ENCODE measurements around the gene KDELR3.

KDELR3 gene

DNA sequence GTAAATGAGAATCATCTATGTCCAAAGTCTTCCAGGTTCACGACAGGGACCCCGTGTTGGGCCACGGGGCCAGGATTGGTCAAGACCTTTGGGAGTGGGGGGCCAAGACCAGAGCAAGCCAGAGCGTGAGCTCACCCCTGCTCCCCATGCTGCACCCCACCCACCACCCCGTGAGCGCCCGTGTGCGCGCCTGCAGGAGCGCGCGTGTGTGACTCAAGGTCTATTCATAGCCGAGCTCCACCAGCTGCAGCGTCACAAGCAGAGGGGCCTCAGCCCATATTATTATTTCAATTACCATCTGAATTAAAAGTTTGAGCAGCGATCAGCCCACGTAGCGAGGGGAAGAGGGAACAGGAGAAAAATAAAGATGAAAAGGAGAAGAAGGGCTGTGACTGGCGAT is 18.1 kb upstream of the KDELR3 start:
- TF ChIP-seq, protein P1, sequence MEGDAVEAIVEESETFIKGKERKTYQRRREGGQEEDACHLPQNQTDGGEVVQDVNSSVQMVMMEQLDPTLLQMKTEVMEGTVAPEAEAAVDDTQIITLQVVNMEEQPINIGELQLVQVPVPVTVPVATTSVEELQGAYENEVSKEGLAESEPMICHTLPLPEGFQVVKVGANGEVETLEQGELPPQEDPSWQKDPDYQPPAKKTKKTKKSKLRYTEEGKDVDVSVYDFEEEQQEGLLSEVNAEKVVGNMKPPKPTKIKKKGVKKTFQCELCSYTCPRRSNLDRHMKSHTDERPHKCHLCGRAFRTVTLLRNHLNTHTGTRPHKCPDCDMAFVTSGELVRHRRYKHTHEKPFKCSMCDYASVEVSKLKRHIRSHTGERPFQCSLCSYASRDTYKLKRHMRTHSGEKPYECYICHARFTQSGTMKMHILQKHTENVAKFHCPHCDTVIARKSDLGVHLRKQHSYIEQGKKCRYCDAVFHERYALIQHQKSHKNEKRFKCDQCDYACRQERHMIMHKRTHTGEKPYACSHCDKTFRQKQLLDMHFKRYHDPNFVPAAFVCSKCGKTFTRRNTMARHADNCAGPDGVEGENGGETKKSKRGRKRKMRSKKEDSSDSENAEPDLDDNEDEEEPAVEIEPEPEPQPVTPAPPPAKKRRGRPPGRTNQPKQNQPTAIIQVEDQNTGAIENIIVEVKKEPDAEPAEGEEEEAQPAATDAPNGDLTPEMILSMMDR (IDR thresholded peaks at IDR 0.05; ENCODE audit: poor library complexity, severe bottlenecking), result no peak
- ATAC-seq (ENCODE audit: low read depth), result no peak
- Histone ChIP-seq H3K27ac (ENCODE audit: poor library complexity, severe bottlenecking) (no peak overlapping the region), H3K9me3 (ENCODE audit: severe bottlenecking) (no peaks in the 10 kb centered on the region), H3K36me3 (ENCODE audit: low read depth) (no peaks in the 10 kb centered on the region), H3K27me3 (ENCODE audit: insufficient read depth, poor library complexity, severe bottlenecking) (peaks cover 20% of the 10 kb centered on the region), H3K4me3 (ENCODE audit: severe bottlenecking) (no peak overlapping the region), H3K4me1 (ENCODE audit: insufficient read depth, poor library complexity, severe bottlenecking) (no peaks in the 10 kb centered on the region)
- no peak for DNase-seq (ENCODE audit: low spot score)

DNA sequence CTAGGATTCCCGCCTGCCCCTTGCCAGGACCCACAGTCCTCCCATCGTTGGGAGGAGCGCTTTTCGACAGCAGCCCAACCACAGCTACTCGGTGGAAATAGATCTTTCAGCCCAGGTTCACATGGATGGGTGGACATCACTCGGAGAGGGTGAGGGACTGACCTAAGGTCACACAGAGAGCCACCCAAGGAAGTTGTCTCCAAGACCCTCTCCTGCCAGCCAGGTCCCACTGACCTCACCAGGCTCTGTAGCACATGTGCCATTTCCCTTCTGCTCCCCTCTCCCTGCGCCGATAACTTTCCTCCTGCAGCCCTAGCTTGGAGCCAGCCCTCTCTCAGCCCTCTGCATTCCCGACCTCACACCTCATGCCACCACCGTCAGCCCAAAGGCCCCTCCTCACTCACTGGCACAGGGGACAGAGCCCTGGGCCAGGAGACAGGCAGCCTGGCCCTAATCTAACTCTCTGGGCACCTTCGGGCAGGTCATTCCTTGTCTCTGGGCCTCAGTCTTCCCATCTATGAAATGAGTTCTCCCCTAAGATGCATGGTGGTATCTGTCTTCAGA is 17.6 kb upstream of the KDELR3 start:
- DNase-seq (ENCODE audit: low spot score) (no peak), ATAC-seq (ENCODE audit: low read depth) (no peak)
- Histone ChIP-seq H3K36me3 (ENCODE audit: low read depth) (no peaks in the 10 kb centered on the region), H3K27me3 (ENCODE audit: insufficient read depth, poor library complexity, severe bottlenecking) (peaks cover 20% of the 10 kb centered on the region), H3K27ac (ENCODE audit: poor library complexity, severe bottlenecking) (no peak overlapping the region), H3K4me3 (ENCODE audit: severe bottlenecking) (no peak overlapping the region), H3K4me1 (ENCODE audit: insufficient read depth, poor library complexity, severe bottlenecking) (no peaks in the 10 kb centered on the region), H3K9me3 (ENCODE audit: severe bottlenecking) (no peaks in the 10 kb centered on the region)
- TF ChIP-seq, protein P1 (IDR thresholded peaks at IDR 0.05; ENCODE audit: poor library complexity, severe bottlenecking), result no peak

DNA sequence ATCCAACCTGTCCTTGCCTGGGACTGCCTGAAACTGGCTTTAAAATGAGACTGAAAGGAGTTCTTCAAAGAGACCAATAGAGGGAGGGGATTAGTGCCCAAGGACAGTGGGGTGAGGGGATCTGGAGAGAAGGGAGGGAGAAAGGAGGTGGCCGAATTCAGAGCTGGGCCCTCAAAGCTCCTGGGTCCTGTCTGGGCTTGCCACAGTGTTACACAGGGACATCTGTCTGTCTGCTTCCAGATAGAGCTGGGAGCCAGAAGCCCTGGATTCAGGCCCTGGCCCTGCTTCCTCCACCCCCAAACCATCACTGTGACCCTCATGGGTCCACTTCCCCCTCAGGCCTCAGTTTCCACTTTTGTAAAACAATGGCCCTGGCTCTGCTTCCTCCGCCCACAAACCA is 16.5 kb upstream of the KDELR3 start:
- no peak; the same call in 2 of the 3 replicates for ATAC-seq (ENCODE audit: low read depth)
- no peaks in the 10 kb centered on the region for H3K9me3 ChIP-seq (ENCODE audit: severe bottlenecking)
- no peak overlapping the region for H3K4me3 ChIP-seq (ENCODE audit: severe bottlenecking)
- peaks cover 27% of the 10 kb centered on the region for H3K27me3 ChIP-seq (ENCODE audit: insufficient read depth, poor library complexity, severe bottlenecking)
- TF ChIP-seq, protein P1 (IDR thresholded peaks at IDR 0.05; ENCODE audit: poor library complexity, severe bottlenecking), result no peak
- H3K27ac ChIP-seq (ENCODE audit: poor library complexity, severe bottlenecking), result no peak overlapping the region
- no peaks in the 10 kb centered on the region for H3K4me1 ChIP-seq (ENCODE audit: insufficient read depth, poor library complexity, severe bottlenecking)
- DNase-seq (ENCODE audit: low spot score), result no peak
- no peaks in the 10 kb centered on the region for H3K36me3 ChIP-seq (ENCODE audit: low read depth)

DNA sequence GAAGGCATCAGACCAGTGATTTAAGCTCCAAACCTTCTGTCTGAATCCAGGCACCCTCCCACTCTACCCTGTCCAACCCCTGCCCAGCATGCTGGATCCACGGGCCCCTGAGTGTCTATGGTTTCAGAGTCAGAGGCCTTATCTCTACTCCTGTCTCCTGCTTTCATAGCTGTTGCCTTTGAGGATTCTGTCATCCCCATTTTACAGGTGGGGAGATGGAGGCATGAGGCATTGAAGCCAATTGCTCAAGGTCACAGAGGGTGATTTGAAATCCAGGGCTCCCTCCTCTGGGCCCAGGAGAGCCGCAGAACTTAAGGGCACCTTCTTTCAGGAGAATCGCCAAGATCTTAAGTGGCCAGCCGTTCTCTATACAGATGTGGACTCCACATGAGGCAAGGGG is 16.0 kb upstream of the KDELR3 start:
- peaks cover 29% of the 10 kb centered on the region for H3K27me3 ChIP-seq (ENCODE audit: insufficient read depth, poor library complexity, severe bottlenecking)
- no peaks in the 10 kb centered on the region for H3K9me3 ChIP-seq (ENCODE audit: severe bottlenecking)
- ATAC-seq (ENCODE audit: low read depth) (no peak), DNase-seq (ENCODE audit: low spot score) (no peak)
- no peak overlapping the region for H3K27ac ChIP-seq (ENCODE audit: poor library complexity, severe bottlenecking)
- no peaks in the 10 kb centered on the region for H3K36me3 ChIP-seq (ENCODE audit: low read depth)
- TF ChIP-seq, protein P1 (IDR thresholded peaks at IDR 0.05; ENCODE audit: poor library complexity, severe bottlenecking), result no peak
- H3K4me1 ChIP-seq (ENCODE audit: insufficient read depth, poor library complexity, severe bottlenecking), result no peaks in the 10 kb centered on the region
- H3K4me3 ChIP-seq (ENCODE audit: severe bottlenecking), result no peak overlapping the region

DNA sequence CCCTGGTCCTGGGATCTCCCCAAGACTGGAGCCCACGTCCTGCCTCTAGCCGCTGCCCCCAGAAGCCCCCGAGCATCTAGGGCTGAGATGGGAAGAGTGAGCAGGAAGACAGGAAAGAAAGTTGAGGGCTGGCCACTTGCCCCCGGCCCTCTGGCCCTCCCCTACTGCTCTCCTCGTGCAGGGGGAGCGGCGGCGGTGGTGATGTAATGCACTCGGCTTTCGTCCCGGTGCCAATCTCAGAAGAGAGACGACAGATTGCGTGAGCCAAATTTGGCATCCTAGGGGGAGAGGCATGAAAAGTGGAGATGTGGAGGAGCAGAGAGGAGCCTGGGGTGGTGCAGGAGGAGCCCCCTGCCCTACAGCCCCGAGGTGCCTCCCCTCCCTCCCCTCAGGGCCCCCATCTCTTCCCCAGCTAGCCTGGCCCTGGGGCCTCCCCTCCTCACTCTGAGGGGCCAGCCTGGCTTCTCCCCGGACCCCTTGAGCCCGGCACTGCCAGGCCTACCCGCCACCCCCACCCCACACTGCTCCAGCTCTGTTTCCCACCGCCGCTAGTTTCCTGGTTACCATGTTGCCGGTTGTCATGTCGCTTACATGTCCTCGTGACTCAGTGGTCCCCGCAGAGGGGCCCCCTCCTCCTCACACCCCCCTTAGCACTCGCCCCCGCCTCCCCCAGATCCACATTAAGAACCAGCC is 15.4 kb upstream of the KDELR3 start:
- ATAC-seq (ENCODE audit: low read depth) (no peak), DNase-seq (ENCODE audit: low spot score) (no peak)
- Histone ChIP-seq H3K36me3 (ENCODE audit: low read depth) (no peaks in the 10 kb centered on the region), H3K27me3 (ENCODE audit: insufficient read depth, poor library complexity, severe bottlenecking) (peaks cover 29% of the 10 kb centered on the region), H3K4me1 (ENCODE audit: insufficient read depth, poor library complexity, severe bottlenecking) (no peaks in the 10 kb centered on the region), H3K27ac (ENCODE audit: poor library complexity, severe bottlenecking) (no peak overlapping the region), H3K4me3 (ENCODE audit: severe bottlenecking) (no peak overlapping the region), H3K9me3 (ENCODE audit: severe bottlenecking) (no peaks in the 10 kb centered on the region)
- TF ChIP-seq, protein P1 (IDR thresholded peaks at IDR 0.05; ENCODE audit: poor library complexity, severe bottlenecking), result no peak
